Activated CD4-positive, alpha-beta T cell treated with anti-CD3 and anti-CD28 coated beads, Interleukin-10, Interleukin-2, amounts not matched to agents 100 ng/mL and 50 ng/mL, durations not matched to agents 16 hours and 8 hours (primary cell): ENCODE measurements around the gene TTPAL.
A peak's percentile ranks its signal among the peaks of the same experiment; 100 is the strongest.

Source experiments
- DNase-seq: peaks from one replicate; pipeline ENCODE4 v3.0.0-alpha.2; 2020

The TTPAL gene

GRCh38 chr20:44475694-44476560 lies at the start of gene TTPAL:
TSS of gene TTPAL (plus strand) at chr20:44475874. CDS start at chr20:44480000, 4,126 bp downstream.
- DNase-seq, result peak; percentile 94

DNA sequence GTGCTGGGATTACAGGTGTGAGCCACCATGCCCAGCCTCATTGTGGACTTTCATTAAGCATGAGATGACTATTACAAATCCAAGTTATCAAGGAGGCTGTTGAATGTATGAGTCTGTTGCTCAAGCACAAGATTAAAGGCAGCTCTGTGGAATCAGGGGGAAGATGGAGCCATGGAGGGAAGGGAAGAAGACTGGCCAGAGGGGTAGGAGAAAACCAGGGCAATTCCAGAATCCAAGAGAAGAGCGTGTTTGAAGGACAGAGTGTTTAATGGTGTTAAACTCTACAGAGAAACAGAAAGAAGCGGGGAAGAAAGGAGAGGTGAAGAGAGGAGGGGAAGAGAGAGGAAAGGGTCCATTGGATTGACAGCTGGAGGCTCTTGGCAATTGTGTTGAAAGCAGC lies 49.8 kb upstream of the TTPAL start:
- no peak for DNase-seq

DNA sequence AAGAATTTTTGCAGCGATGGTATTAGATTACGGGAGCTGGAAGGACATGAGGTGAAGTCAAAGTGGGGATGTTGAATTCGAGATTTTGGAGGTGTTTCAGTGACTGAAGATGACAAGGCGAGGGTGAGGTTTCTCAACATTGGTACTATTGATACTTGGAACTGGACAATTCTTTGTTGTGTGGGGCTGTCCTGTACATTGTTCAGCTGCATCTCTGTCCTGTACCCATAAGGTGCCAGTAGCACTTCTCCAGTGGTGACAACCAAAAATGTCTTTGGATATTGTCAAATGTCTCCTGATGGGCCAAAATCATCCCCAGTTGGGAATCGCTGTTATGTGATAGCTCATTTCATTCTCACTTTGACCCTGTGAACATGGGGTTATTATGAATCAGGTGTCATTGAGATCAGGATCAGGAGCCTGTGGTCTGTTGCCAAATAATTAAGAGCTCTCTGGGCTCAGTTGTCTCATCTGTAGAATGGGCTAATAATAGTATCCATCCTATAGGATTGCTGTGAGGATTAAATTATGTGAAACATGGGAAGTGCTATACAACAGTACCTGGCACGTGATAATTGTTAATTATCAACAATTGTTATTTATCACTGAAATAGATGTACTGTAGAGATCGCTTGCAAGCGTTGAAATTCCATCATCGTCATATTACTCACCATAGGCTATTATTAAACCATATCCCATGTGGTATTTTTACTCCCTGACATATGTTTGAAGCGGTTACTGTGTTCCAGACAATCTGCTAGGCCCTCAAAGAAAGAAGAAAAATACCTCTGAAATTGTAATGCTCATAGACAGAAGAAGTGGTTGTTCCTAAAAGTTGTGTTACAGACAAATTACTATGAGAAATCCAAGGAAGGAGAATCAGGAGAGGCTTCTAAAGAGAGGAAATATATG lies 48.5 kb upstream of the TTPAL start:
- DNase-seq, result no peak

DNA sequence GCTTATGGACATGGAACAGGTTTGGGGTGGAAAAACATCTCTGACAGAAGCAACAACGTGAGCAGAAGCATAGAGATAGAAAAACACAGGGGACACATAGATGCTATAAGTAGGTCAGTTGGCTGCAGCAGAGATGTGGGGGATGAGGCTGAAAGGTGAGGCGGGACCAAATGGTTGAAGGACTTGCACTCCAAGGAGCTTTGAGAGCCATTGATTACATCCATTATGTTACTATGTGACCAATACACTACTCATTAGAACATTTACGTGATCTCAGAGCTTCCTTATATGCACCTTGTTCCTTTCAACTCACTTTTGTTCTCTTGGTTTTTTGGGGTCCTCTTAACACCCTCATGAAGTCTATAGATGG lies 47.9 kb upstream of the TTPAL start:
- no peak for DNase-seq

GRCh38 chr20:44428174-44429016 lies 47.3 kb upstream of the TTPAL start:
- DNase-seq, result no peak

- DNase-seq, result no peak
Observed at GRCh38 chr20:44429017-44429339, 46.7 kb upstream of the TTPAL start.

DNA sequence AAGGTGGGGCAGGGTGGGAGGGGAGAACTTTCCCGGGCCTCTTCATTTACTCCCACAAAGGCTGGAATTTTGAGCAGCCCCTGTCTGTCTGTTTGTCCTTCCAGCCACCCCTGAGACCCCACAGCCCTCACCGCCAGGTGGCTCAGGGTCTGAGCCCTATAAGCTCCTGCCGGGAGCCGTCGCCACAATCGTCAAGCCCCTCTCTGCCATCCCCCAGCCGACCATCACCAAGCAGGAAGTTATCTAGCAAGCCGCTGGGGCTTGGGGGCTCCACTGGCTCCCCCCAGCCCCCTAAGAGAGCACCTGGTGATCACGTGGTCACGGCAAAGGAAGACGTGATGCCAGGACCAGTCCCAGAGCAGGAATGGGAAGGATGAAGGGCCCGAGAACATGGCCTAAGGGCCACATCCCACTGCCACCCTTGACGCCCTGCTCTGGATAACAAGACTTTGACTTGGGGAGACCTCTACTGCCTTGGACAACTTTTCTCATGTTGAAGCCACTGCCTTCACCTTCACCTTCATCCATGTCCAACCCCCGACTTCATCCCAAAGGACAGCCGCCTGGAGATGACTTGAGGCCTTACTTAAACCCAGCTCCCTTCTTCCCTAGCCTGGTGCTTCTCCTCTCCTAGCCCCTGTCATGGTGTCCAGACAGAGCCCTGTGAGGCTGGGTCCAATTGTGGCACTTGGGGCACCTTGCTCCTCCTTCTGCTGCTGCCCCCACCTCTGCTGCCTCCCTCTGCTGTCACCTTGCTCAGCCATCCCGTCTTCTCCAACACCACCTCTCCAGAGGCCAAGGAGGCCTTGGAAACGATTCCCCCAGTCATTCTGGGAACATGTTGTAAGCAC lies 46.0 kb upstream of the TTPAL start:
- DNase-seq, result no peak

DNA sequence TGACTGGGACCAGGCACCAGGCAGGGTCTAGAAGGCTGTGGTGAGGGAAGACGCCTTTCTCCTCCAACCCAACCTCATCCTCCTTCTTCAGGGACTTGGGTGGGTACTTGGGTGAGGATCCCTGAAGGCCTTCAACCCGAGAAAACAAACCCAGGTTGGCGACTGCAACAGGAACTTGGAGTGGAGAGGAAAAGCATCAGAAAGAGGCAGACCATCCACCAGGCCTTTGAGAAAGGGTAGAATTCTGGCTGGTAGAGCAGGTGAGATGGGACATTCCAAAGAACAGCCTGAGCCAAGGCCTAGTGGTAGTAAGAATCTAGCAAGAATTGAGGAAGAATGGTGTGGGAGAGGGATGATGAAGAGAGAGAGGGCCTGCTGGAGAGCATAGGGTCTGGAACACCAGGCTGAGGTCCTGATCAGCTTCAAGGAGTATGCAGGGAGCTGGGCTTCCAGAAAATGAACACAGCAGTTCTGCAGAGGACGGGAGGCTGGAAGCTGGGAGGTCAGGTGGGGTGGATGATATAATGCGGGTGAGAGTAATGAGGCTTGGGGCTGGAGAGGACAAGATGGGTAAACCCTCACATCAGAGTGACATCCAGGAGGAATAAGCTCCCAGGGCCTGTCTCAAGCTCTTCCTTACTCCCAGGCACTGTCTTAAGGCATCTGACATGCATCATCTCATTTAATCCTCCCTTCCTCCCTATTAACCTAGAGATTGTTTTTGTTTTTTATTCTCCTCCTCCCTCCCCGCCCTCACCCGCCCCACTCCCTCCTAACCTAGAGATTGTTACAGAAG lies 45.2 kb upstream of the TTPAL start:
- no peak for DNase-seq

- no peak for DNase-seq
Observed at GRCh38 chr20:44431118-44431501, 44.6 kb upstream of the TTPAL start.

DNA sequence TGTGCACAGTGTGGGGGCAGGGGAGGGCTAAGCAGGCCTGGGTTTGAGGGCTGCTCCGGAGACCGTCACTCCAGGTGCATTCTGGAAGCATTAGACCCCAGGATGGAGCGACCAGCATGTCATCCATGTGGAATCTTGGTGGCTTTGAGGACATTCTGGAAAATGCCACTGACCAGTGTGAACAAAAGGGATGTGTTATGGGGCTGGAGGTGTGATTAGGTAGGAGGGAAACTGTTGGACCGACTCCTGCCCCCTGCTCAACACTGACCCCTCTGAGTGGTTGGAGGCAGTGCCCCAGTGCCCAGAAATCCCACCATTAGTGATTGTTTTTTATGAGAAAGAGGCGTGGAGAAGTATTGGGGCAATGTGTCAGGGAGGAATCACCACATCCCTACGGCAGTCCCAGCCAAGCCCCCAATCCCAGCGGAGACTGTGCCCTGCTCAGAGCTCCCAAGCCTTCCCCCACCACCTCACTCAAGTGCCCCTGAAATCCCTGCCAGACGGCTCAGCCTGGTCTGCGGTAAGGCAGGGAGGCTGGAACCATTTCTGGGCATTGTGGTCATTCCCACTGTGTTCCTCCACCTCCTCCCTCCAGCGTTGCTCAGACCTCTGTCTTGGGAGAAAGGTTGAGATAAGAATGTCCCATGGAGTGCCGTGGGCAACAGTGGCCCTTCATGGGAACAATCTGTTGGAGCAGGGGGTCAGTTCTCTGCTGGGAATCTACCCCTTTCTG lies 44.0 kb upstream of the TTPAL start:
- DNase-seq, result no peak

DNA sequence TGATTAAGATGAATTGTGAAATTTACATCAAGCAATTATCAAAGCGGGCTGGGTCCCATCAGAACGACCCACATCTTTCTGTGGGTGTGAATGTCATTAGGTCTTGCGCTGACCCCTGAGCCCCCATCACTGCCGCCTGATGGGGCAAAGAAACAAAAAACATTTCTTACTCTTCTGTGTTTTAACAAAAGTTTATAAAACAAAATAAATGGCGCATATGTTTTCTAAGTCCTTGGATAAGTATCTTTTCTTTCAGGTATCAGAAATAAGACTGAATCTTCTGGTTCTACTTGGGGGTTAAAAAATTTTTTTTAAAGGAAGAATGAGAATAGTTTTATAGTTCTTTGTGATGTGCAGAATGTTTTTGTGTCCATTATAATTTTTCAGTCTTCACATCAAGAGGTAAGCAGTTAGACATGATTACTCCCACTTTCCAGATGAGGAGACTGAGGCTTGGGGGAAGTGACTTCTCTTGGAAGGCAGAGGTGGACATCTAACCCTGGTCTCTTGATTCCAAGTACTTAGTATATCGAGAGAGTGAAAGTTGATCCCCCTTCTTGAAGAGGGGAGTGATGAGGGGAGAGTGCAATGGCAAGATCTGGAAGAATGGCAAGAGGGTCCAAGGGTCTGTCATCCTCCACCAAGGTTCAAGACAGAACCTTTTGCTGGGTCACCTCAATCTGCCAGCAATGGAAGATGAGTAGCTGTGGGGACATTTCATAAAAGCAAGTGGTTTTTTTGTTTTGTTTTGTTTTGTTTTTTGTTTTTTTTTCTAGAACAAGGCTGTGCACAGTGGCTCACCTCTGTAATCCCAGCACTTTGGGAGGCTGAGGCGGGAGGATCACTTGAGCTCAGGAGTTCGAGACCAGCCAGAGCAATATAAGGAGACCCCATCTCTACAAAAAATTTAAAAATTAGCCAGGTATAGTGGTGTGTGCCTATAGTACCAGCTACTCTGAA lies 42.8 kb upstream of the TTPAL start:
- no peak for DNase-seq

GRCh38 chr20:44433751-44434538 lies 41.7 kb upstream of the TTPAL start:
- no peak for DNase-seq

GRCh38 chr20:44435630-44436335 lies 39.9 kb upstream of the TTPAL start:
- DNase-seq, result no peak

DNA sequence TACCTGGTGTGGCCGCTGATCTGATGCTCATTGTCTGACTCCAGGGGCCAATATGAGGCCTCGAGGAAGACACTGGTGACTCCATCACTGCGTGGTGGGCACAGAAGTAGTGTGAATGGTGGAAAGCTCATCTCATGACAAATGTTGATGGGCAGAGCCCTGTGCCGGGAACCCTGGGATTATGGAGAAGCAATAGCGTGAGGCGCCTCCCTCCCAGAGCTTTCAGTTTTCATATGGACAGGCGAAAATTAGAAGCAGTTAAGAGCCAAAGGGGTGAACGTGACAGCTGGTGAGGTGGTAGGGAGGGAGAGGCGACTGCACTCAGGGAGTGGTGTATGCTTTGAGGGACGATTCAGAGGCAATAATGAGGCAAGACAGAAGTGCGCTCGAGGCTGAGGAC lies 39.3 kb upstream of the TTPAL start:
- no peak for DNase-seq

DNA sequence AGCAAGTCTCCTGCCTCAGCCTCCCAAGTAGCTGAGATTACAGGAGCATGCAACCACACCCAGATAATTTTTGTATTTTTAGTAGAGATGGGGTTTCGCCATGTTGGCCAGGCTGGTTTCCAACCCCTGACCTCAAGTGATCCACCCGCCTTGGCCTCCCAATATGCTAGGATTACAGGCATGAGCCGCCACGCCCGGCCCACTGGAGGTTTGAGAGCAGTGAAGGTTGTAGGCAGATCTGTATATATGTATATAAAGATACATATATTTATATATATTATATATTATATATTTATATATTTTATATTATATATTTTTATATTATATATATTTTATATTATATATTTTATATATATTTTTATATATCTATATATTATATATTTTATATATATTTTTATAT lies 38.2 kb upstream of the TTPAL start:
- no peak for DNase-seq

DNA sequence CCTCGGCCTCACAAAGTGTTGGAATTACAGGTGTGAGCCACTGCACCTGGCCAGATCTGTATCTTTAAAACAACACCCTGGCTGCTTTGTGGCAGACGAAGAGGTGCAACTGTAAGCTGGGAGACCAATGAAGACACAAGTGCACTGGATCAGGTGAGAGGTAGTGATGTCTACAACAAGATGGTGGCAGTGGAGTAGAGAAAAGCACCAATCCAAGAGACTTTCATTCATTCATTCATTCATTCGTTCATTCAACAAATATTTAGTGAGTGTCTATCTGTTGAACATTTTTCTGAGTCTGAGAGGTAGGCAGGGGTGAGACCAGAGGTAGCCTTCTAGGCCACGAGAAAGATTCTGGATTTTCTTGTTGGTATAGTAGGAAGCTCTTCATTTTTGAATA lies 36.9 kb upstream of the TTPAL start:
- no peak for DNase-seq

GRCh38 chr20:44439318-44439717 lies 36.4 kb upstream of the TTPAL start:
- no peak for DNase-seq
